Nasal cavity respiratory epithelium epithelial cell of viscerocranial mucosa (primary cell): Measurements from ENCODE around the gene CERK. TPM values are rescaled to one million over a fixed set of nuclear protein-coding genes. Genes with fewer than 3 reads are reported as not detected.

Experiments used
- total RNA-seq: library from RNA; depleted of rRNA; stranded (reverse); fragments of >200 nt; gene quantifications from 2 replicates; pipeline ENCODE4 v1.2.3, GENCODE V29; 2014

Gene CERK, protein sequence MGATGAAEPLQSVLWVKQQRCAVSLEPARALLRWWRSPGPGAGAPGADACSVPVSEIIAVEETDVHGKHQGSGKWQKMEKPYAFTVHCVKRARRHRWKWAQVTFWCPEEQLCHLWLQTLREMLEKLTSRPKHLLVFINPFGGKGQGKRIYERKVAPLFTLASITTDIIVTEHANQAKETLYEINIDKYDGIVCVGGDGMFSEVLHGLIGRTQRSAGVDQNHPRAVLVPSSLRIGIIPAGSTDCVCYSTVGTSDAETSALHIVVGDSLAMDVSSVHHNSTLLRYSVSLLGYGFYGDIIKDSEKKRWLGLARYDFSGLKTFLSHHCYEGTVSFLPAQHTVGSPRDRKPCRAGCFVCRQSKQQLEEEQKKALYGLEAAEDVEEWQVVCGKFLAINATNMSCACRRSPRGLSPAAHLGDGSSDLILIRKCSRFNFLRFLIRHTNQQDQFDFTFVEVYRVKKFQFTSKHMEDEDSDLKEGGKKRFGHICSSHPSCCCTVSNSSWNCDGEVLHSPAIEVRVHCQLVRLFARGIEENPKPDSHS
- total RNA-seq = 27.7 and 32.5 TPM in 2 replicates

DNA sequence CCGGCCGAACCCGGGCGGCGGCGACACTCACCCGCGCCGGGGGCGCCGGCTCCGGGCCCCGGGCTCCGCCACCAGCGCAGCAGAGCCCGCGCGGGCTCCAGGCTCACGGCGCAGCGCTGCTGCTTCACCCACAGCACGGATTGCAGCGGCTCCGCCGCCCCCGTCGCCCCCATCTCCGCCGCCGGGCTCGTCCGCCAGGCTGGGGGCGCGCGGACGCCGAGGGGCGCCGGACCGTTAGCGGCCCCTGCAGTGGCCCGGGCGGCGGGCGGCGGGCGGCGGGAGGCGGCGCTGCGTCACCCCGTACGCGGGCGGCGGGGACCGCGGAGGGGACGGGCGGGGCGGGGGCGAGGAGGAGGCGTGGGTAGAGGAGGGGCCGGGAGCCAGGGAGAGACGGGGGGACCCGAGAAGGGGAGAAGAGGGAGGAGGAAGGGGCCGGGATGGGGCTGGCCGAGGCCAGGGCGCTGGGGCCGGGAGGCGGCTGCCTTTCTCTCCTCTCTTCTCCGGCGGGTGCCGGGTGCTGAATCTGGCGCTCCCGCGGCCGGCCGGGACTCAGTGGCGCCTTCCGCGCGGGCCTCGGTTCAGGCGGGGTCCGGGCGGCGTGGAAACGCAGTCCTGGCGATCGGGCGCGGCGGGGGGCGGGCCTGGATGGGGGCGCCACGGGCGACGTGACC, at the start of gene CERK:
CERK (minus strand) TSS at position 277 of the 671 bp plus-strand sequence; CDS start at position 173, 104 bp downstream.

DNA sequence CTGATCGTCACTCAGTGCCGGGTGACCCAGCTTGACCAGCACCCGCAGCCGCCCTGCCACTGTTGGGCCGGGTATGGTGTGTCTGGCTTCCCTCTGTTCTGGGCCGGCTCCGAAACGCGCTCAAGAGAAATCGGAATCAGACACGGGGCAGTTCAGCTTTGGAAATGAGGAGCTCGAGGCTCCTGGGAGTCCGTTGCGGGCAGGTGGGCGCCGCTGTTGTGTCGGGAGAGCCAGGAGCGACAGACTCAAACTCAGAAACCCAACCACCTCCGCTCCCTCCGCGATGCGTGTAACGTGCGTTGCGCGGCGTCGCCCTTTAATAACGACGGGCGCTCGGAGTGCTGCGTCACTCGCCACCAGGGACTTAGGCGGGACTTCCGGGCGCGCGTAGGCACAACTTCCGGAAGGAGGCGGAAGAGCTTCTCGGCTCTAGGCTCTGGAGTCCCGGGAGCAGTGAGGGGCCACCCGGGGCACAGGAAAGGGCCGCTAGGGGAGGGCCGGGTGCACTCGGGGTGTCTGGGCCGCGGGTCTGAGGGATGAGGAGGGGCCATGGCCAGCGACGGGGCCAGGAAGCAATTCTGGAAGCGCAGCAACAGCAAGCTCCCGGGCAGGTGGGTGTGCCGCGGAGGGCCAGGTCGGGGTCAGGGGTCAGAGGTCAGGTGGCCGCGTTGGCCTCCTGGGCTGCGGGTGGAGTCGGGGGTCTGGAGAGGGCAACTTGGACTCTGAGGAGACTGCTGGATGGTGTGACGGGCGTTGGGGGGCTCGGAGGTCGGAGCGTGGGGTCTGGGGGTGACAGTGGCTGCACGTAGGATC, 24.4 kb upstream of the CERK start, which contains the start of gene TBC1D22A:
TBC1D22A (plus strand) TSS at position 413 of the 813 bp plus-strand sequence; CDS start at position 550, 137 bp downstream.

Other genes starting within 250 kb of the CERK start
- 52.3 and 303 TPM in 2 replicates for gene CELSR1, start 200.6 kb downstream of the CERK start, total RNA-seq
- gene GRAMD4, start 117.9 kb downstream of the CERK start, total RNA-seq = 42.7 and 61.3 TPM in 2 replicates
- 10.6 and 20.5 TPM in 2 replicates for gene TBC1D22A, start 24.4 kb upstream of the CERK start, total RNA-seq